HG02763 (cell line): ENCODE measurements around the gene ADPRHL1.

Experiments
- ATAC-seq: cut with Tn5 transposase; IDR thresholded peaks from one replicate; pipeline ENCODE4 v1.9.1; 2021; ENCODE audit warnings: mild to moderate bottlenecking, moderate library complexity; ENCODE audit not compliant: unreplicated experiment

ADPRHL1 gene

DNA sequence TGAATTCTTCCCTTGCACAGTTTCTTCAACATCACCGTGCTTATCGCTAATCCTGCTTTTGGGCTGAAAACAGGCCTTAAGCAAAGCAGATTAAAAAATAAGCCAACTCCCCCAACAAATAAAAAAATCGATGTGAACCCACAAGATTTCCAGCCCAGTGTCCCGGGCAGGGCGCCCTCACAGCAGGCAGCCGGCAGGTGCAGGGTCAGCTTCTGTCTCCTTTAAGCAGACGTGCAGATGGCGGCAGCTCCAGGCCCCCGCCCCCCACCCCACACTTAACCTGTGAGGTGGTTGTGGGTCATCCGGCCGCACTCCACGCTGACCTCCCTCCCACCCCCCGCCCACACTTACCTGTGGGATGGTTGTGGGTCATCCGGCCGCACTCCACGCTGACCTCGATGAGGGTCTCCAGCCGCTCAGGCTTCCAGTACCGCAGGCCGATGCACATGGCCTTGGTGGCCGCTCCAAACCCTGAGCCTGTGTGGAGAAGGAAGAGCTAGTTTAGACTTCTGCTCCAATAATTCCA, 19.8 kb downstream of the ADPRHL1 start:
- ATAC-seq: no peak

DNA sequence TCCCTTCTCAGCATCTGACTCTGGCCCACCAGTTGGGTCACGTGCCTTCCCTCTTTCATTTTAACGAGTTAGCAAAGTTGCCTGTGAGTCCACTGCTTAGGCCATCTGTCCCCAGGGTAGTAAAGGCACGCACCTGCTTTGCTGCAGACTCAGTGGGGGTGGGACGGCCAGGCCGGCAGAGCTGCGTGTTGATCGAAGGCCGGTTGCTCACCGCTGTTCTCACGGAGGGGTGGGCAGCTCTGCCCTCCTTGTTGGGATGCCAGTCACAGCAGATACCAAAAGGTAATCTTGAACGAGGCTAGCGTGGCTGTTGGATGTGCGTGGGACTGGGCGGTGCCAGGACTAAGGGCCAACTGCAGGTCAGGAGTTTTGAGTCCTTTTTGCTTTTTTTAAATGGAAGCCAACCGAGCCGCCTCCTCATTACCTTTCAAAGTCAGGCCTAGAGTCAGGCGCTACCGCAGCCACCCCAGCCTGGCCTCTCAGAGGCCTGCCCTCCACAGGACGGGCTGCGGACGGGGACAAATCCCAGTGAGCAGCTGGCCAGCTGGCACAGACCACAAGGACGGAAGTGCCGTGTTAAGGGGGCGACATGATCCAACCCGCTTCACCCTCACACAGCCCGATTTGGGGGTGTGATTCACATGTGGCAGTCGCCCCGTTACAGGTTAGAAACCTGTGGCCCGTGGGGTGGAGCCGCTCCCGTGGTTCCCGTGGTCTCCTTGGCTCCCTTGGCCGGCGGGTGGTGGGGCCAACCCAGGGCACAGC, 20.6 kb downstream of the ADPRHL1 start:
- ATAC-seq: no peak

DNA sequence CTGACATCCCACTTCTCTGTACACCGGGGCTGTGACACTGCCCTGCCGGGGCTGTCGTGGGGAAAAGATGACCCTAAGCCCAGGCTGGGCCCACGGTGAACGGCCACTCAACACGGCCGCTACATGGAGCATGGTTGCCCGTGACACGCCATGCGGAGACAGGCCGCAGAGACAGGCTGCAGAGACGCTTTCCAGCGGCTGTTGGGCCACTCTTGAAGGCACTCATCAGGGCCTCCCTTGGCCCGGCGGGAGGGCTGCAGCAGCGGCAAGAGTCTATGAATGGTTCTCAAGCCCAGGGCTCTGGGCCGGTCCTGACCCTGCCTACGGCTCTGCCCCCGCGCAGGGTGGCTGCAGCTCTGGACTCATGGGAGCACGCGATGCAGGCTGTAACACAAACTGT, 22.1 kb downstream of the ADPRHL1 start:
- ATAC-seq: no peak

DNA sequence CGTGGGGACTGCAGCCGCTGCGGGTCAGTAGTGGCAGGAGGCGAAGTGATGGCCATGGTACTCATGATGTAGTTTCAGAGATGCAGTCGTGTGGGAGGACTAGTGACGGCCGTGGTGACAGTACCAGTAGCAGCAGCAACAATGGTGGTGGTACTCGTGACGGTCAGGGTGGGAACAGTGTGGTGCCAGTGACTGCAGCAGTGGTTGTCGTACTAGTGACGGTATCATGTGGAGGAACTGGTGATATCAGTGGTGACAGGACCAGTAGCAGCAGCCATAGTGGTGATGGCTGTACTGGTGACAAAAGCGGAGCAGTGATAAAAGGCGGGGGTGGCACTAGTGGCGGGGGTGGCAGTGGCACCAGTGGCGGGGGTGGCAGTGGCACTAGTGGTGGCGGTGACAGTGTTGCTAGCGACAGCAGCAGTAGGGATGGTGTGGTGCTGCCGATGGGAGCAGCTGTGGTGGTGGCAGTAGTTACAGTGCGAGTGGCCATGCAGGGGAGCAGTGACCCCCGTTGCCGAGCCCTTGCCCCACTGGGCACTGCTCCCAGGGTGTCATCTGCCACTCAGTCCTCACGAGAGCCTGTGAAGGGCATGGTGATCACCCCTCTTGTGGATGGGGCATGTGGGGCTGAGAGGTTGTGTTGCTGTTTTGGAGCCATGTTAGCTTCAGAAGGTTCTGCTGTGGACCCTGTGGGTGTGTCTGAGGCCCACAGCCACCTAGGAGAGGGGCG, 22.7 kb downstream of the ADPRHL1 start:
- ATAC-seq: no peak

GRCh38 chr13:113429608-113429985, 23.7 kb downstream of the ADPRHL1 start:
- no peak for ATAC-seq

DNA sequence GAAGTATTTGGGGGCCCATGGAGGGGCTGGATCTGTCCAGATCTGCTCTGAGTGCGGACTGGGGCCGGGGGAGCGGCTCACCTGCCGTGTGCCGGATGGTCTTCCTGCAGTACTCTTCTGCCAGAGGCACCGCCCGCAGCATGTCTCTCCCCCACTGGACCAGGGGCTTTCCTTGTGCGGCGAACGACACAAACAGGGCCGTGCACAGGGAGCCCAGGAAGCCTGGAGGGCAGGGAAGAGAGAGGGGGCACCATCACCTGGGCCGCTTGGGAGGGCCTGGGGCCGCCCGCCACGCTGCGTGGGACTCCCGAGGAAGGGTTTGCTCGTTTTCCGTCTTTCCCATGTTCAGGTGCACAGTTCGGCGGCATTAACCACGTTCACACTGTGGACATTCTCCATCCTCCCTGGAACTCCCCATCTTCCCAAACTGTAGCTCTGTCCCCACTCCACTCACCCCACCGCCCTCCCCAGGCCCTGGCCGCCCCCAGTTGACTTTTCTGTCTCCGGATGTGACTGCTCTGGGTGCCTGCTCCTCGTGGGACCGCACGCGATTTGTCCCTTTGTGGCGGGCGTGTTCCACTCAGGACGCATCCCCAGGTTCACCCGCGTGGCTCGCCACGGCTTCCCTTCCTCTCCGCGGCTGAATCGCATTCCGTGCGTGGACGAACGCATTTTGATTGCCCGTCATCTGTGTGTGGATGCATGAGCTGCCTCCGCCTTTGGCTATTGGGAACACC, 24.2 kb downstream of the ADPRHL1 start:
- no peak for ATAC-seq

DNA sequence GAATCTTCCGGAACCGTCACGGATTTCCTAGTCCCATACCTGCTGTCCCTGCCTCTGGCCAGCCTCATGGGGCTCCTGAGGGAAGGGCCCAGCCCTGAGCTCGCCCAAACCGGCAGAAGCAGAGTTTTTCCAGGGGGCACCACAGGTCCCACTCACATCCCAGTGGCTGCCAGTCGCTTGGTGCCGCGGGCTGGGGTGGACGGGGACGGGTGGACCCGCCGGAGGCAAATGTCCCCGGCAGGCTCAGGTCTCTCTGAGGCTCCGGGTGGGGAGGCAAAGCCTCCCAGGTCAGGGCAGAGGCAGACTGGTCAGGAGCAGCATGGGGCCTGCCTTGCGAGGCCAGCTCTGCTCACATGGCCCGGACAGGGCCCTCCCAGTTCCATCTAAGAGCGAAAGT, 24.8 kb downstream of the ADPRHL1 start:
- no peak for ATAC-seq

GRCh38 chr13:113427562-113428468, 25.5 kb downstream of the ADPRHL1 start:
- ATAC-seq: no peak

DNA sequence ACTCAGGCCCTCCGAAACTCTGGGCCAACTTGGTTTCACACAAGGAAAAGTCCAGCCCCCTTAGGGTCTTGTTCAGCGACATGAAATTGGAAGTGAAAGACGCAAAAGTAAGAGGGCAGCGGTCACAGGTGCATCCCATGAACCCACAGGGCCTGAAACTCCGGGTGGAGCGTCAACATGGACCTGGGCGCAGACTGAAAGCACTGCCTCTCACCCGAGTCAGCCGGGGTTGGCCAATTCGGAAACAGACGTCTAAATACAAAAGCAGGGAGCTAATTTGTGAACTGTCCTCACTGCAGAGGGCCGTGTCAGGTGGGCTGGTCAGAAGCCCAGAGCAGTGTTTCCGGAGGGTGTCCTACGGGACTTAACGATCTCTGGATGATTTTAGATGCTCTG, 26.7 kb downstream of the ADPRHL1 start:
- no peak for ATAC-seq

GRCh38 chr13:113425941-113426590, 27.2 kb downstream of the ADPRHL1 start:
- no peak for ATAC-seq

- no peak for ATAC-seq
Observed at GRCh38 chr13:113423520-113424163, 29.6 kb downstream of the ADPRHL1 start.

- no peak for ATAC-seq
Observed at GRCh38 chr13:113422807-113423519, 30.3 kb downstream of the ADPRHL1 start.

DNA sequence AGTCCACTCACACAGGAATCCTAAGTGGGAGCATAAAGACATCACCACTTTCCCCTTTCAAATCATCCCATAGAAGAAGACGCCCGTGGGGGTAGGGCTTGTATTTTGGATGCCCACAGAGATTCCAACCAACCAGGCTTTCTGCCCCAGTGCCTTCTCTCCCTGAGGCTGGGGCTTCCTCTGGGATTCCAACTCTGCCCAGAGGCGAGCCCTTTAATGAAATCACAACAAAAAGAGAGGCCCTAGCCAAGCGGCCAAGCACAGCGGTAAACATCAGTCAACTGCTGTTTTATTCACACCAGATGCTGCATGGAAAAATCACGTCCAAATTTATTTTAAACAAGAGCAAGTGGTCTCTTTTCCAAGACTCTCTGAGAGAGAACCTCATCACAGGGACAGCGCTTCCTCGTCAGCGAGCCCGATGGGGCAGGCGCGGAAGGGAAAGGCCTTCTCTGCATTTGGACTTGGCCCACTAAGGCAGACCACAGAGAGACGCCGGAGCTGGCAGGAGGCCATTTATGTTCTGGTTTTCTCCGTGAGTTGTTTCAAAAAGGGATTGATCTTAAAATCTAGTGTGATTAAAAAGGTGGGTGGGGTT, 31.5 kb downstream of the ADPRHL1 start:
- ATAC-seq: no peak

GRCh38 chr13:113420833-113421600, 32.3 kb downstream of the ADPRHL1 start:
- ATAC-seq: no peak

GRCh38 chr13:113420232-113420631, 33.1 kb downstream of the ADPRHL1 start:
- no peak for ATAC-seq

- no peak for ATAC-seq
Observed at GRCh38 chr13:113419531-113420193, 33.6 kb downstream of the ADPRHL1 start.

- ATAC-seq: no peak
Observed at GRCh38 chr13:113418722-113419049, 34.6 kb downstream of the ADPRHL1 start.
